ENCODE measurements around the gene SHB. TPM values are rescaled to one million over a fixed set of nuclear protein-coding genes. Genes with fewer than 3 reads are reported as not detected.

SHB gene
- total RNA-seq, 1 donor from 2014 or later, result 22.5 TPM

GRCh38 chr9:37953206-37953774 is 115.7 kb downstream of the SHB start:
- H3K27ac Mint-ChIP-seq, result peak overlapping the region; percentile 47
- H3K4me1 Mint-ChIP-seq (ENCODE audit: low read depth), result peaks cover 11% of the 10 kb centered on the region
- H3K4me3 Mint-ChIP-seq (ENCODE audit: low read depth), result no peak overlapping the region
- peaks cover 33% of the 10 kb centered on the region for H3K36me3 Mint-ChIP-seq (ENCODE audit: insufficient read depth)
- H3K27me3 Mint-ChIP-seq, result no peaks in the 10 kb centered on the region
- DNase-seq (ENCODE audit: low spot score, unreplicated experiment), result no peak
- TF ChIP-seq, protein P1, sequence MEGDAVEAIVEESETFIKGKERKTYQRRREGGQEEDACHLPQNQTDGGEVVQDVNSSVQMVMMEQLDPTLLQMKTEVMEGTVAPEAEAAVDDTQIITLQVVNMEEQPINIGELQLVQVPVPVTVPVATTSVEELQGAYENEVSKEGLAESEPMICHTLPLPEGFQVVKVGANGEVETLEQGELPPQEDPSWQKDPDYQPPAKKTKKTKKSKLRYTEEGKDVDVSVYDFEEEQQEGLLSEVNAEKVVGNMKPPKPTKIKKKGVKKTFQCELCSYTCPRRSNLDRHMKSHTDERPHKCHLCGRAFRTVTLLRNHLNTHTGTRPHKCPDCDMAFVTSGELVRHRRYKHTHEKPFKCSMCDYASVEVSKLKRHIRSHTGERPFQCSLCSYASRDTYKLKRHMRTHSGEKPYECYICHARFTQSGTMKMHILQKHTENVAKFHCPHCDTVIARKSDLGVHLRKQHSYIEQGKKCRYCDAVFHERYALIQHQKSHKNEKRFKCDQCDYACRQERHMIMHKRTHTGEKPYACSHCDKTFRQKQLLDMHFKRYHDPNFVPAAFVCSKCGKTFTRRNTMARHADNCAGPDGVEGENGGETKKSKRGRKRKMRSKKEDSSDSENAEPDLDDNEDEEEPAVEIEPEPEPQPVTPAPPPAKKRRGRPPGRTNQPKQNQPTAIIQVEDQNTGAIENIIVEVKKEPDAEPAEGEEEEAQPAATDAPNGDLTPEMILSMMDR (IDR thresholded peaks at IDR 0.05; ENCODE audit: unreplicated experiment), result no peak
- H3K9me3 Mint-ChIP-seq (ENCODE audit: low read depth), result no peaks in the 10 kb centered on the region

DNA sequence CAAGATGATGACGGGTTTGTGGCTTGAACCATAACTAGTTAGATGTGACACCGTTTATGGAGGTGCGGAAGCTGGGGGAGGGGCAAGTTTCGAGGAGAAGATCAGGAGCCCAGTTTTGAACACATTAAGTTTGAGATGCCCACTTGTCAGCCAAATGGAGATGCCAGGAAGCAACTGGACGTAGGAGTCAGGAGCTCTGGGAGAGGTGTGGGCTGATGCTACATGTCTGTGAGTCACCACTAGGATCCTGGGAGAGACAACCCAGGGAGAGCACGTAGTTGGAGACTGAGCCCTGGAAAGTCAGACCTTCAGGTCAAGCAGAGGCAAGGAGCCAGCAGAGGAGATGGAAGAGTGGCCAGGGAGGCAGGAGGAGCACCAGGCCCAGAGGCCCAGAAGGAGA is 116.3 kb downstream of the SHB start:
- Mint-ChIP-seq H3K9me3 (ENCODE audit: low read depth) (no peaks in the 10 kb centered on the region), H3K27me3 (no peaks in the 10 kb centered on the region), H3K4me1 (ENCODE audit: low read depth) (peaks cover 9% of the 10 kb centered on the region), H3K4me3 (ENCODE audit: low read depth) (no peak overlapping the region), H3K27ac (no peak overlapping the region), H3K36me3 (ENCODE audit: insufficient read depth) (peaks cover 35% of the 10 kb centered on the region)
- no peak for DNase-seq (ENCODE audit: low spot score, unreplicated experiment)
- TF ChIP-seq, protein P1 (IDR thresholded peaks at IDR 0.05; ENCODE audit: unreplicated experiment), result no peak

- H3K4me1 Mint-ChIP-seq (ENCODE audit: low read depth), result peaks cover 1% of the 10 kb centered on the region
- H3K27me3 Mint-ChIP-seq, result no peaks in the 10 kb centered on the region
- no peak overlapping the region for H3K27ac Mint-ChIP-seq
- H3K36me3 Mint-ChIP-seq (ENCODE audit: insufficient read depth), result peaks cover 38% of the 10 kb centered on the region
- TF ChIP-seq, protein P1 (IDR thresholded peaks at IDR 0.05; ENCODE audit: unreplicated experiment), result no peak
- no peaks in the 10 kb centered on the region for H3K9me3 Mint-ChIP-seq (ENCODE audit: low read depth)
- no peak overlapping the region for H3K4me3 Mint-ChIP-seq (ENCODE audit: low read depth)
- no peak for DNase-seq (ENCODE audit: low spot score, unreplicated experiment)
Measured at GRCh38 chr9:37951671-37952449, 117.2 kb downstream of the SHB start.

- H3K4me3 Mint-ChIP-seq (ENCODE audit: low read depth), result no peak overlapping the region
- peaks cover 40% of the 10 kb centered on the region for H3K36me3 Mint-ChIP-seq (ENCODE audit: insufficient read depth)
- no peaks in the 10 kb centered on the region for H3K27me3 Mint-ChIP-seq
- H3K9me3 Mint-ChIP-seq (ENCODE audit: low read depth), result no peaks in the 10 kb centered on the region
- TF ChIP-seq, protein P1 (IDR thresholded peaks at IDR 0.05; ENCODE audit: unreplicated experiment), result no peak
- peak overlapping the region; percentile 76 for H3K27ac Mint-ChIP-seq
- peaks cover 1% of the 10 kb centered on the region for H3K4me1 Mint-ChIP-seq (ENCODE audit: low read depth)
- no peak for DNase-seq (ENCODE audit: low spot score, unreplicated experiment)
Measured at GRCh38 chr9:37950561-37950960, 118.5 kb downstream of the SHB start.

GRCh38 chr9:37949576-37949975 is 119.5 kb downstream of the SHB start:
- H3K27me3 Mint-ChIP-seq, result no peaks in the 10 kb centered on the region
- peaks cover 34% of the 10 kb centered on the region for H3K36me3 Mint-ChIP-seq (ENCODE audit: insufficient read depth)
- H3K27ac Mint-ChIP-seq, result no peak overlapping the region

More at GRCh38 chr9:37949576-37949975, 119.5 kb downstream of the SHB start:
- TF ChIP-seq, protein P1 (IDR thresholded peaks at IDR 0.05; ENCODE audit: unreplicated experiment), result no peak
- Mint-ChIP-seq H3K9me3 (ENCODE audit: low read depth) (no peaks in the 10 kb centered on the region), H3K4me3 (ENCODE audit: low read depth) (no peak overlapping the region), H3K4me1 (ENCODE audit: low read depth) (peaks cover 6% of the 10 kb centered on the region)
- no peak for DNase-seq (ENCODE audit: low spot score, unreplicated experiment)
